Activated T-cell treated with anti-CD3 and anti-CD28 coated beads for 1 hour (primary cell): ENCODE results near the gene VPS33B.

Experiments used
- DNase-seq: peaks from one replicate; pipeline ENCODE4 v3.0.0-alpha.2; 2020; ENCODE audit warnings: low read depth

Gene VPS33B

DNA sequence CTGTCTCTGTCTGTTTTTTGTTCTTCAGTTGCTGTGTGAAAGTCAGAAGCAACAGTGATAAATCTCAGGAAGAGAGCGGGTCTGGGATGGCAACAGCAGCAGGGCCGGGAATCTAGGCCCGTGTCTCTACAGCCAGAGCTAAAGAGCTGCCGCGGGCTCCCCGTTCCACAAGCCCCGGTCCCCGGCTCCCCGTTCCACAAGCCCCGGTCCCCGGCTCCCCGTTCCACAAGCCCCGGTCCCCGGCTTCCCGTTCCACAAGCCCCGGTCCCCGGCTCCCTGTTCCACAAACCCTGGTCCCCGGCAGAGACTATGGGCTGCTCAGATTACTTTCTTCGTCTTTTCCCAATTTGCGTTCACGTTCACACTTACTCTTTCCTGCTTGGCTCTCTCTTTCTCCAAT lies 48.2 kb downstream of the VPS33B start:
- DNase-seq: no peak

DNA sequence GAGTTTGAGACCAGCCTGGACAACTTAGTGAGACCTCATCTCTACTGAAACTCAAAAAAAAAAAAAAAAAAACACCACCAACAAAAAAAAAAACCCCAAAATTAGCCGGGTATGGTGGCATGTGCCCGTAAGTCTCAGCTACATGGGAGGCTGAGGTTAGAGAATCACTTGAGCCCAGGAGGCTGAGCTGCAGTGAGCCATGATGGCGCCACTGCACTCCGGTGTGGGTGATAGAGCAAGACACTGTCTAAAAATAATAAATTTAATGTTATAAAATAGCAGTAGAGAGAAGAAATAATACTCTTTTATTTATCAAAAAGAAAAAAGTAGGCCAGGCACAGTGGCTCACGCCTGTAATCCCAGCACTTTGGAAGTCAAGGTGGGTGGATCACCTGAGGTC lies 50.3 kb downstream of the VPS33B start:
- DNase-seq: no peak

DNA sequence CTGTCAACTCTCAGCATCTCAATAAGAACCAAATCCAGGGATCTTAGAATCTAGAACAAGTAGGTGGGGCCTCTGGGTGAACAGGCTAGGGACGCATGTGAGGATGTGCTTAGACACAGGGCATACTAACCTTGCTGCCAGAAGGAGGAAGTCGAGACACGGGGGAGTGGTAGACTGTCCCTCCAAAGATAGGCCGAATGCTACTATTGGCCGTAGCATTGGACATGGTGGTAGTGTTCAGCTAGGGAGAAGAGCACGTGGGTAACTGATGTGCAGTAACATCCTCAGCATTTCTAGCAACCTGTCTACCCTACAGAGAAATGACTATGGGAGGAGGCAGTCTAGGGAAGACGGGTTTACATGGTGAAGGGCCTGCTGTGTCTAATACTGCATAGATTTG lies 52.1 kb downstream of the VPS33B start:
- no peak for DNase-seq

DNA sequence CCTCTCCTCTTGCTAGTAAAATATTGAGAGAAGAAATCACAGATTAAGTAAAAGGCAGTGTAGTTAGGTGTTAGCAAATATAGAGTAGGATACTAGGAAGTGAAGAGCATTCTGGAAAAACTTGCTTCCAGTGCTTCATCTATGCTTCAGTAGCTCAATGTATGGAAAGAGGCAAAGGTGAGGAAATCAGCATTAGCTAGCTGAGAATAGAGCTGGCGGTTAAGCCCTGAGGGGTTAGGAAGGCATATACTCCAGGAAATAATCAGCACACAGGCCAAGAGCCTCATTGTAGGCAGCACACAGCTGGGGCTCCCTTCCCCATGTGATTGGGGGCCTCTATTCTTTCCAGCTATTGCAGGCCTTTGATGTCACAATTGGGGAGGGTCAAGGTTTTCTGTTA lies 54.0 kb downstream of the VPS33B start:
- DNase-seq: no peak

DNA sequence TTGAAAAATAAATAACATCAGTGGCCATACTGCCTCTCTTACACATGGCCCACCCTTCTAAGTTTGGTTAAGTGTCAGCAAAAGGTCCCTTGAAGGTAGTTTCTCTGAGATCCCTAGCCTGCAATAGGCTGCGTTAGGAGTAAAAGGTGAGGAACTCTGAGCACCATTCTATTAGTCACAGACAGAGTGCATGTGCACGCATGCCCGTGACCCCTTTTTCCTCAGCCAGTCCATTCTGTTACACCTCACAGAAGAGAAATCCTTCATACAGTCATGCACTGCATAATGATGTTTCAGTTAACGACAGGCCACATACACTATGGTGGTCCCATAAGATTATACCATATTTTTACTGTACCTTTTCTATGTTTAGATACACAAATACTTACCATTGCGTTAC lies 55.2 kb downstream of the VPS33B start:
- no peak for DNase-seq

DNA sequence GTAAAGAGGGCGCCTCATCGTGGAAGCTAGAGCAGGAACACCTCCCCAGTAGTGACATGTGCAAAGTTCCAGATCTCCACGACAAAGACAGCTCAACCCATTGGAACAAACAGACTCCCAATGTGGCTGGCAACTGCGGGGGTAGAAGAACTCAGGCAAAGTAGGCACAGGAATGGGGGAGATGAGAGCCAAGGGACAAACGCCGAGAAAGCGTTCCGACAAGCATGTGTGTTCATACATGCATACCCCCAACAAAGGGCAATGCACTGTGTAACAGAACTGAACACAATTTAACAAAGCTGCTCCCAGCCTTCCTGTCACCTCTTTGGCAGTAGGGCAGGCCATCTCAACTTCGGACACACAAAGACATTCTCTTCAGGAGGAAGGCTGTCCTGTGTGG lies 56.1 kb downstream of the VPS33B start:
- no peak for DNase-seq

DNA sequence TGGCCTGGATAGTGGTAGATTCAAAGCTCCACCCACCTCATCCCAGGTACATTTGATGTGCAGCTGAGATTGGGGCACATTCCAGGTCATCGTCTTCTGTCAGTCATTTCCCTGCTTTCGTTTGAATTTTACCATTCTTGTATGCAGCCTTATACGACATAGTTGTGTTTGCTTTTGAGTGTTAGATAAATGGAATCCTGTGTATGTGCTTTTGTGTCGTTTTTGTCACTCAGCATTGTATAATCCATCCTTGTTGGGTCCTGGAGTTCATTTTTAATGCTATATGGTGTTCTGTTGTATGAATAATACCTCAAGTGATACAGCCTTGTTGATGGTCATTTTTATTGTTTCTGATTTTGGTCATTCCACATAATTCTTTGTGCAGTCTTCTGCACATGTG lies 60.4 kb downstream of the VPS33B start:
- DNase-seq: no peak

DNA sequence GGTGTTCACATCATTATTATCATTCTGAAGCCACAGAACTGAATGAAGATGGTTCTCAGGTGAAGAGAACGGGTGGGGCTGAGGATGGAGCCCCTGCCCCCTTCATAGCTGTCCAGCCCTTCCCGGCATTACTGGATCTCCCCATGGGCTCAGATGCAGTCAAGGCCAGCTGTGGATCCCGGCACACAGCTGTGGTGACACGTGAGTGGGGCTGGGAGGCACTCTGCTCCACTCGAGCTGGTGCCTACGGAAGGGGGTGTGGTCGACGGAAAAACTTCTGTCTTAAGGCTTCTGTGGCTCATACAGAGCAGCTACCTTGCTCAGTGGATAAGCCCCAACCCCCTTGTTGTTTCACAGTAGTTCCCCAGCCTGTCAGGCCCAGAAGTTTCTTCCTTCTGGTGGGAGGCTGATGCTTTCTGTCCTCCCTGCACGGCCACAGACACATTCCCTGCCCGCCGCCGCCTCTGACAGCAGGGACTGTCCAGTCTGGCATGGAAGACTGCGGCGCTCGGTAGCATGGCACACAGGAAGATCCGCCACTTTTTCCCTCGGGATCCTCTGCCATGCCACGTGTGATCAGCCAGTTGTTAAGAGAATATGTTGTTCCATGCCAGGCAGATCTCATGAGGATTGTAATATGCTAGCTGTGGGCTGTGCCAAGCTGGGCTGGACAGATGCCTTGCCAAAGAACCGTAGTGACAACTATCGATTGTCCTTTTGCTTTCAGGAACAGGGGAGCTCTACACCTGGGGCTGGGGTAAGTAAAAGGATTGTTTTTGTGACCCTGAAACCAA lies 61.9 kb downstream of the VPS33B start:
- DNase-seq: no peak

DNA sequence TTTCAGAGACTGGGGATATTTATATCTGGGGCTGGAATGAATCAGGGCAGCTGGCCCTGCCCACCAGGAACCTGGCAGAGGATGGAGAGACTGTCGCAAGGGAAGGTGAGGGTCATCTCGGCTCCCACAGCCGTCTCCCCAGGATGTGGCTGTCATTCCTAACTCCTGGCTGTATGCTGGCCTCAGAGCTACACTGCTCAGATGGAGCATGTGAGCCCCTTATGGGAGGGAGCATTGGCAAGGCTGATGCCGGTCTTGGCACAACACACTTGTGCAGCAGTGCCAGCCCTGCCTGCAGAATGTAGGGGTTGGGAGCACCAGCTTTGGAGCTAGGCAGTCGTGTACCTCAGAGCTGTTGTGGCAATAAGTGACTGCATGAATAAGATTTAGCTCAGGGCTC lies 62.5 kb downstream of the VPS33B start:
- no peak for DNase-seq

DNA sequence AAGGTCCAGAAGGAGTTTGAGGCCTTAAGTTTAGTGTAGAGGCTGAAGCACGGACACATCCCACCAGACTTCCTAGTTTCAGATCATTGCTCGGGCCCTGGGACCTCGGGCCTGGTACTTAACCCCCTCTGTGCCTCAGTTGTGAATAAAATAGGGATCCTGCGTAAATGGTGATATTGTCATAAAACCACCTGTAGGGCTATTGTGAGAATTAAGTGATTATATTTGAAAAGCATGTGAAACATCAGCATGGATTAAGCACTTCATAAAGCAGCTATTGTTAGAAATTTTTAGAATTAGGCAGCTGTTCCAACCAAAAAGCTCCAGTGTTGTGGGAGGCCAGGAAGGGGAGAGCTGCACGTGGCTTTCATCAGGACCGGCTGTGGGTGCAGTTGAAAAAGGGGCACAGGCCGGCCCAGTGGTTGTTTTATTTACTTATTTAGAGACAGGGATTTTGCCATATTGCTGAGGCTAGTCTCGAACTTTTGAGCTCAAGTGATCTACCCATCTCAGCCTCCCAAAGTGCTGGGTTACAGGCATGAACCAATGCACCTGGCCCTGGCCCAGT lies 63.3 kb downstream of the VPS33B start:
- DNase-seq: no peak

DNA sequence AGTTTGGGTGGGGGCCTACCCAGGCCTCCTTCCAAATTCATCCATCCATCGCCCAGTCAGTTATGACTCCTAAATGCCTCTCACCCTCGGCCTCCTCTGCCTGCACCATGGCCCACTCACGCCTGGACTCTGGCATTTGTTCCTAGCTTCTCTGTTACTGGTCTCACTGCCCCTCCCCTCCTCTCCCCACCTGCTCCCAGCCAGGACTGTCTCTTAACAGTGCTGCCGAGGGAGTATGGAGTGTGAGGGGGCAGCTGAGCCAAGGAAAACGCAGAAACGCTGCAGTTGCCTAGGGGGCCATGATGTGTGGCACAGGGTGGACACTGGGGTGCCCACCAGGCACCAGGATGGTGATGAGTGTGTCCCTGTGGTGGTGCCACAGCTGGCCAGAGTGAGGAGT lies 64.6 kb downstream of the VPS33B start:
- DNase-seq: no peak

DNA sequence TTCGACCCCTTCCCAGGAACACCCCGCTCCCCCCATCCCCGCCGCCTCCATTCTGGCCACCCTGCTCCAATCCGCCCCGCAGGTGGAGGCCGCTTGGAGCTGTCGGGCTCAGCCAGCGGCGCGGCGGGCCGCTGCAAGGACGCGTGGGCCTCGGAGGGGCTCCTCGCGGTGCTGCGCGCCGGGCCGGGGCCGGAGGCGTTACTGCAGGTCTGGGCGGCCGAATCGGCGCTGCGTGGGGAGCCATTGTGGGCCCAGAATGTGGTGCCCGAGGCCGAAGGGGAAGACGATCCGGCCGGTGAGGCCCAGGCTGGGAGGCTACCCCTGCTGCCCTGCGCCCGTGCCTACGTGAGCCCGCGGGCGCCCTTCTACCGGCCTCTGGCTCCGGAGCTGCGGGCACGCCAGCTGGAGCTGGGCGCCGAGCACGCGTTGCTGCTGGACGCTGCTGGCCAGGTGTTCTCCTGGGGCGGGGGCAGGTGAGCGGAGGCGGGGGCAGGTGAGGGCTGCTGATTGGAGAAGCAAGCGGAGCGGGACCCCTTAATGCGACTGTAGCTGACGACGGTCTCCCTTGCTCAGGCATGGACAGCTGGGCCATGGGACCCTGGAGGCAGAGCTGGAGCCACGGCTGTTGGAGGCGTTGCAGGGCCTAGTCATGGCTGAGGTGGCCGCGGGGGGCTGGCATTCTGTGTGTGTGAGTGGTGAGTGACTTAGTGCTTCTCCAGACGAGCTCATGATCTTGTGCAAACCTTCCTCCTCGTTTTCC lies 65.2 kb downstream of the VPS33B start:
- no peak for DNase-seq

DNA sequence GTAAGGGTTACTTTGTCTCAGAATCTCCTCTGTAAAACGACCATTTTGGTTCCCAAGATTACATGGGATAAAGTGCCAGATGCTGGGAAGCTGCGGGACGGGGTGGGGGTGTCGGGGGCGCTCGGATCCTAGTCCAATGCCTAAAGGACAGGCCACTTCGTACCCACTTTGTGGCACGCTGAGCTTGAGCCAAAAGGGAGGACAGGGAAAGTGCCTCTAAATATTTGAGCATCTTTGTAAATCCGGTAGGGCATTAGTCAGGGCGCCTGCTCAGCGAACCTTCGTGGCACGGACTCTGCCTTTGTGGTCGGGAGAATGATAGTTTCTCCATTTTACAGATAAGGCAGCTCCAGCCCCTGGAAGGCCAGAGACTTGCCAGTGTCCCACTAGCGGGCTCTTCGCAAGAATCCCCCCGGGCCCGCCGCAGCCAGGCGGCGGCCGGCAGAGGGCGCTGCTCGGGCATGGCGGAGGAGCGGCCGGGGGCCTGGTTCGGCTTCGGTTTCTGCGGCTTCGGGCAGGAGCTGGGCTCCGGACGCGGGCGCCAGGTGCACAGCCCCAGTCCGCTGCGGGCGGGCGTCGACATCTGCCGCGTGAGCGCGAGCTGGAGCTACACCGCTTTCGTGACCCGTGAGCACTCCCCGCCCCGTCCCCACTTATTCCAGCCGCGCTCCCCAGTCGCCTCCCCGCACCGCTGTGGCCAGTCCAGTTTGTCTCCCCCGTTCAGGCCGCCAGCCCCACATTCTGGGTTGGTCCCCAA lies 65.9 kb downstream of the VPS33B start:
- peak; percentile 54 for DNase-seq

DNA sequence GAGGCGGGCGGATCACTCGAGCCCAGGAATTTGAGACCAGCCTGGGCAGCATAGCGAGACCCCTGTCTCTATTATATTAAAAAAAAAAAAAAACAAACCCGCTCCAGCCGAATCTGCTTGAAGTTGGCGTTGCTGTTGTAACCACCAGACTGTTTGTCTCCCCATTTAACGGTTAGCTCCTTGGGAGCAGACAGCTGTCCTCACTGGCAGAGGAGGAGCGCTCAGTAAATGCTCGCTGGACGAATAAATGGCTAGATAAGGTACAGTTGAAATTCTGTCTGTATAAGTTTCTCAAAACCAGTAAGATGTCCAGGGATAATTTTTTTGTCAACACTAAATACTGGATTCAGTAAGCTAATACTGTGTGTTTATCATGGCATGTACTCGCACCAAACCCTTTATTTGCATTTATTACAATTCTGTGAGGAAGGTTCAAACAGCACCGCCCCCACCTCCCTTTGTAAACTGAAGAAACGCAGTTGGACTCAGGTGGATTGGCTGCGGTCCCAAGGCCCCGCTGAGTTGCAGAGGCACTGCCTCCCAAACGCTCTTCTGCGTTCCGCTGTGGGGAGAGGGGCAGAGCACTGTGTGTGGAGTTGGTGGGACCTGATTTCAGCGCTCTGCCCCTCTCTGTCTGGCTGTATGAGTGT lies 66.6 kb downstream of the VPS33B start:
- DNase-seq: no peak

DNA sequence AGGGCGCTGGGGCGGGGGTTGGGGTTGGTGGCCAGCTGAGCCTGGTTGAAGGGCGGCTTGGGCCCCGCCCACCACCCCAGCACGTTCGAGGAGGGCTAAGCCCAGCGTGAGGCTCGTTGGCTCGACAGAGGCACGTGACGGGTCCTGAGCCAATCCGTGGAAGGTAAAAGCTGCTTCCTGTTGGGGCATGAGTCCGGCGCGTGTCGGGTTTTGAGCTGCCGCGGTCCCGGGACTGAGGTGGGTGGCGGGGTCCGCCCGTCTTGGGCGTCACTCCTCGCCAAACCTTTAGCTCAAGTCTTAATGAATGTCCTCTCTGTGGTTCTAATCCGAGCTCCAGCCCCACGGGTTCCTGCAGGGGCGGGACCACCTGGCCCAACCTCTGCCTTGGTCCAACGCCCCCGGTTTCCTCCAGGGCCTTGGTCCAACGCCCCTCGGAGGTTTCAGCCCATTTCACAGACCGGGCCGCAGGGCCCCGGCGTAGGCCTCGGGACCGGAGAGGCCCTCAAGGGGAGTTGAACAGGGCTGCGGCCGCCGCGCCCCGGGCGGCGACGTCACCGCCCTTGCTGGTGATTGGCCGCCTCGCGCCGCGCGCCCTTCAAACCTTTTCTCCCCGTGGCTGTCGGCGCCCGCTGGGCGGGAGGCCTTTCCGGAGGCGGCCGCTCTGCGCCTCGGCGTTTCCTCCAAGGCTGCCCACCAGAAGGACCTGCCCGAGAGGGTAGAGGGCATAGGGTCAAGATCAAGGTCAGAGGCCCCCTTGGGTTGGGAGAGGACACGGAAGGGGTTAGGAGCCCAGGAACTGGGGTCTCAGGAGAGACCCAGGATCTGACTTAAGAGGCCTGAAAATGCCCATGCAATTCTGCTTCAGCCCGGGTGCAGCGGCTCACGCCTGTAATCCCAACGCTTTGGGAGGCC lies 67.4 kb downstream of the VPS33B start, which contains the start of gene RCCD1:
Gene RCCD1 (plus strand): TSS at position 173 of the 912 bp plus-strand sequence. CDS start 1,851 bp downstream, outside the sequence.
- DNase-seq: peak; percentile 74

DNA sequence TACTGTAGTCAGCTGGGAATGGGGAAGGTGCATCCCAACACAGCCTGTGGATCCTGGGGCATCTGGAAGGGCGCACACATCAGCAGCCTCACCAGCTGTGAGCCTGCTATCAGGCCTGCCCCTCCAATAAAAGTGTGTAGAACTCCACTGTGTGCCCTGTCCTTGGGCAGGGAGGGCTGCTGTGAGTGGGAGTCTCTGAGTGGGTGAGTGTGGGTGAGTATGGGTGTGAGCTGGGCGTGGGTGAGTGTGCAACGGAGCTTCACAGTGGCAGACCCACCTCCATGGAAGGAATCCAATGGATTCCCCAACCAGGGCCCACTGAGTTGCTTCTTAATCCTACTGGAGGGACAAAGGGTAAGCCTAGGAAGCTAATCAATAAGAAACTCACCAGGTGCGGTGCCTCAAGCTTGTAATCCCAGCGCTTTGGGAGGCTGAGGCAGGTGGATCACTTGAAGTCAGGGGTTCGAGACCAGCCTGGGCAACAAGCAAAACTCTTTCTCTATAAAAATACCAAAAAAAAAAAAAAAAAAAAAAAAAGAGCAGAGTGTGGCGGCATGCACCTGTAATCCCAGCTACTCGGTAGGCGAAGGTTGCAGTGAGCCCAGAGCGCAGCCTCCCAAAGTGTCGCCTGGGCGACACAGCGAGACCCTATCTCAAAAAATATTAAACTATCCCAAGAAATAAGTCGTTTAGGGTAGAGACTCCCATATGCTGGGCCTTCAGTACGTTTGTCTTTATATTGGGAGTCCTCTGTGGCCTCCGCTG lies 68.3 kb downstream of the VPS33B start:
- no peak for DNase-seq

DNA sequence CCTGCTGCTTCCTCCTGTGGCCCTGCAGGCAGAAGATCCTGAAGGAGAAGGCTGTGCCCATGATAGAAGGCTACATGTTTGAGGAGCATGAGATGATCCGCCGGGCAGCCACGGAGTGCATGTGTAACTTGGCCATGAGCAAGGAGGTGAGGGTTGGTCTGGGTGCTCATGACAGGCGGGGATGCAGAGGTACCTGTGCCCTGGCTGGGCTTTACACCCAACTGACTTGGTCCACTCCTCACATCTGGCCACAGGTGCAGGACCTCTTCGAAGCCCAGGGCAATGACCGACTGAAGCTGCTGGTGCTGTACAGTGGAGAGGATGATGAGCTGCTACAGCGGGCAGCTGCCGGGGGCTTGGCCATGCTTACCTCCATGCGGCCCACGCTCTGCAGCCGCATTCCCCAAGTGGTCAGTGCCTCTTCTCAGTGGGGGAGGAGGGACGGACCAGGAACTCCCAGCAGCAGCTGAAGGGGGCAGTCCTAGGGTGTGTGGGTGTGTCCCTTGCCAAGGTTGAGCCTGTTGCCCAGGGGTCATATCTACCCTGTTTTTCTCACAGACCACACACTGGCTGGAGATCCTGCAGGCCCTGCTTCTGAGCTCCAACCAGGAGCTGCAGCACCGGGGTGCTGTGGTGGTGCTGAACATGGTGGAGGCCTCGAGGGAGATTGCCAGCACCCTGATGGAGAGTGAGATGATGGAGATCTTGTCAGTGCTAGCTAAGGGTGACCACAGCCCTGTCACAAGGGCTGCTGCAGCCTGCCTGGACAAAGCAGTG lies 69.3 kb downstream of the VPS33B start:
- no peak for DNase-seq

DNA sequence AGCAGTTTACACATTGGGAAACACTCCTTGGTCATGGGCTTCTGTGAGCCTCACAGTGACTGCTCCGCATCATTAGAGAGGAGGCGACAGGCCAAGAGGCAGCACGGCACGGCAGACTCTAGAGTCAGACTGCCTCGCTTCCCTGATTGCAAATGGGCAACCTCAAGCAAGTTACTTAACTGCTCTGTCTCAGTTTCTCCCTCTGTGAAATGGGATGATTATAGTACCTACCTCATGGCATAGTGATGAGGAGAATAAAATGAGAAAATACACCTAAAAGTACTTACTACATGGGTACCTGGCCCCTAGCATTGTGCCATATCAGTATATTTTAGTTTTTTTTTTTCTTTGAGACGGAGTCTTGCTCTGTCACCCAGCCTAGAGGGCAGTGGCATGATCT lies 71.7 kb downstream of the VPS33B start:
- no peak for DNase-seq

DNA sequence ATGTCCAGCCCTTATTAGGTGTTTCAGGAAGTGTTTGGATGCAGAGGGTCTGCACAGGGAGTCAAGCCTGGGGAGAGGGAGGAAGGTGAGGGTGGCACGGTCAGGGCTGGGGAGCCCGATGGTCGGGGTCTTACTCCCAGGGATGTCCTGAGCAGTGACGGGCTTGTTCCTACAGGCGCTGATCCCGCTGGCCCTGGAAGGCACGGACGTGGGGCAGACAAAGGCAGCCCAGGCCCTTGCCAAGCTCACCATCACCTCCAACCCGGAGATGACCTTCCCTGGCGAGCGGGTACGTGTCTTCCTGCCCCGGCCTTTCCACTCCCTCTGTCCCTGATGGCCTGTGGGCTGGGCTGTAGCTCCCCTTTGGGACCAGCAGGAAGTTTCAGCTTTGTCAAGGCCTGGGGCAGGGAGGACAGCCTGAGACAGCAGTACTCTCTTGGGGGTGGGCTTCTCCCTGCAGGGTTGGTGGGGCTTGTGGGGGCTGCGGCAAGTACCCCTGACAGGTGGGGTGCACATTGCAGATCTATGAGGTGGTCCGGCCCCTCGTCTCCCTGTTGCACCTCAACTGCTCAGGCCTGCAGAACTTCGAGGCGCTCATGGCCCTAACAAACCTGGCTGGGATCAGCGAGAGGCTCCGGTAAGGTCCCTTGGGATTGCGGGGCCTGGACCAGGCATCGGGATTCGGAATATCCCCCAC lies 72.3 kb downstream of the VPS33B start:
- DNase-seq: no peak
